IPS DF 6.9 (cell line): ENCODE results near the gene PVR.
"Not testable (repeated sequence)": the region's sequence is repeated elsewhere in the genome, so short reads cannot be mapped to it uniquely, and the experiment has no call there.

Experiments used
- DNase-seq: peaks from one replicate; pipeline ENCODE4 v3.0.0-alpha.2; 2013; ENCODE audit warnings: low read depth, low spot score
- H3K27ac ChIP-seq: one replicate; pipeline ENCODE4 v1.5.1; 2013; ENCODE audit warnings: low read length, control low read depth
- H3K27me3 ChIP-seq: 2 replicates; pipeline ENCODE4 v1.6.1; 2013; ENCODE audit warnings: mild to moderate bottlenecking, low read length; ENCODE audit not compliant: control insufficient read depth, insufficient read depth
- H3K36me3 ChIP-seq: 2 replicates; pipeline ENCODE4 v1.6.1; 2013; ENCODE audit warnings: low read length; ENCODE audit not compliant: control insufficient read depth, insufficient read depth
- H3K4me1 ChIP-seq: 2 replicates; pipeline ENCODE4 v1.6.1; 2013; ENCODE audit warnings: low read length; ENCODE audit not compliant: control insufficient read depth, insufficient read depth
- H3K4me3 ChIP-seq: 2 replicates; pipeline ENCODE4 v1.5.1; 2013; ENCODE audit warnings: mild to moderate bottlenecking, low read length
- H3K9me3 ChIP-seq: 2 replicates; pipeline ENCODE4 v1.6.1; 2013; ENCODE audit warnings: low read length, inconsistent platforms; ENCODE audit not compliant: control insufficient read depth, insufficient read depth
- WGBS: extraction: QIAGEN DNeasy Blood & Tissue Kit; methylation state at CpG from one replicate; pipeline ENCODE4 v1.1.7; 2013; ENCODE audit warnings: mixed read lengths, missing lambda C conversion rate; ENCODE audit not compliant: insufficient read length, insufficient coverage; 5-methylcytosine and 5-hydroxymethylcytosine counted together

PVR gene

DNA sequence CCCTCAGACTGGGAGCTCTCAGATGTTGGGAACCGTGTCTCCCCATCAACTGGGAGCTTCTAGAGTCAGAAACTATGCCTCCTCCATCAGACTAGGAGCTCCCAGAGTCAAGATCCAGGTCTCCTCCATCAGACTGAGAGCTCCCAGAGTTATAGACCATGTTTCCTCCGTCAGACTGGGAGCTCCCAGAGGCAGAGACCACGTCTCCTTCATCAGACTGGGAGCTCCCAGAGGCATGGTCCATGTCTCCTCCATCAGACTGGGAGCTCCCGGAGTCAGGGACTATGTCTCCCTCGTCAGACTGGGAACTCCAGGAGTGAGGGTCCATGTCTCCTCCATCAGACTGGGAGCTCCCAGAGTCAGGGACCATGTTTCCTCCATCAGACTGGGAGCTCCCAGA lies 65.2 kb downstream of the PVR start:
- no peak for DNase-seq
- H3K4me3 ChIP-seq, result no peak overlapping the region
- H3K27ac ChIP-seq, result no peak overlapping the region
- H3K27me3 ChIP-seq, result no peaks in the 10 kb centered on the region
- no peaks in the 10 kb centered on the region for H3K9me3 ChIP-seq
- no CpG with 5 or more reads among the region's 5 CpGs for WGBS
- H3K4me1 ChIP-seq, result peaks cover under 1% of the 10 kb centered on the region; the same call in 1 of the 2 replicates
- H3K36me3 ChIP-seq, result no peaks in the 10 kb centered on the region

- H3K36me3 ChIP-seq, H3K27ac ChIP-seq, H3K9me3 ChIP-seq, H3K27me3 ChIP-seq, DNase-seq, H3K4me1 ChIP-seq, H3K4me3 ChIP-seq: not testable (repeated sequence)
- WGBS, result no CpG with 5 or more reads among the region's 4 CpGs
Measured at GRCh38 chr19:44709434-44710266, 65.9 kb downstream of the PVR start.

DNA sequence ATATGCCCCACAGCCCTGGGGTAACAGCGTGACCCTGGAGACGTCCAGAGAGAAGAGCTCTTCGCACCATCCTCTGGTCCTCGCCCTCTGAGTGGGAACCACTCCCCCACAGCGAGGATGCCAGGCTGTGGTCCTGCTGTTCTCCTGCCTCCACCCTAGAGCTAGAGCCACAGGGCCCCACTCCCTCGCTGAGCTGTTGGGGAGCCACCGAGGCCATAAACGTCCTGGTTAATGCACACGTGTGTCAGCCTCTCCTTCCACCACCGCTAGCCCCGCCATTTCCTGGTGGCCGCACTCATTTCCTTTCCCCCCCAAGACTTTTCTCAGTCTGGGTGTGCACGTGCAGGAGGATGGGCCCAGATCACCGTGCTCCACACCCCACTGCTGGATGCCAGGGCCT lies 66.8 kb downstream of the PVR start:
- Histone ChIP-seq H3K9me3 (no peaks in the 10 kb centered on the region), H3K4me3 (no peak overlapping the region), H3K36me3 (no peaks in the 10 kb centered on the region), H3K27me3 (no peaks in the 10 kb centered on the region), H3K27ac (no peak overlapping the region), H3K4me1 (no peaks in the 10 kb centered on the region)
- WGBS, result no CpG with 5 or more reads among the region's 14 CpGs
- no peak for DNase-seq

- no peak for DNase-seq
- Histone ChIP-seq H3K27ac (no peak overlapping the region), H3K4me3 (no peak overlapping the region), H3K36me3 (no peaks in the 10 kb centered on the region), H3K9me3 (no peaks in the 10 kb centered on the region), H3K4me1 (no peaks in the 10 kb centered on the region), H3K27me3 (no peaks in the 10 kb centered on the region)
- WGBS, result no CpG with 5 or more reads among the region's 4 CpGs
Measured at GRCh38 chr19:44712864-44713515, 69.3 kb downstream of the PVR start.
